Measurements from ENCODE around the gene ELAVL2.

Gene ELAVL2

GRCh38 chr9:23717505-23717904 lies 108.5 kb downstream of the ELAVL2 start:
- no peak for DNase-seq

GRCh38 chr9:23707249-23707648 lies 118.8 kb downstream of the ELAVL2 start:
- no peak for DNase-seq

GRCh38 chr9:23702311-23702922 lies 123.6 kb downstream of the ELAVL2 start:
- DNase-seq: no peak

- DNase-seq: no peak
Observed at GRCh38 chr9:23701291-23701690, 124.7 kb downstream of the ELAVL2 start.

- DNase-seq: no peak
Observed at GRCh38 chr9:23700359-23700758, 125.7 kb downstream of the ELAVL2 start.

GRCh38 chr9:23698161-23698560 lies 127.9 kb downstream of the ELAVL2 start:
- DNase-seq: no peak

- DNase-seq: no peak
Observed at GRCh38 chr9:23695572-23695971, 130.5 kb downstream of the ELAVL2 start.

- no peak for DNase-seq
Observed at GRCh38 chr9:23693374-23693773, 132.7 kb downstream of the ELAVL2 start.

GRCh38 chr9:23686896-23687295 lies 139.1 kb downstream of the ELAVL2 start:
- no peak for DNase-seq

- no peak for DNase-seq
Observed at GRCh38 chr9:23686257-23686656, 139.8 kb downstream of the ELAVL2 start.

GRCh38 chr9:23683611-23684061 lies 142.4 kb downstream of the ELAVL2 start:
- no peak for DNase-seq

- DNase-seq: peak; percentile 13
Observed at GRCh38 chr9:23682891-23683431, 143.1 kb downstream of the ELAVL2 start.

GRCh38 chr9:23682352-23682751 lies 143.7 kb downstream of the ELAVL2 start:
- DNase-seq: no peak

GRCh38 chr9:23677446-23677845 lies 148.6 kb downstream of the ELAVL2 start:
- no peak for DNase-seq

GRCh38 chr9:23674016-23674585 lies 151.9 kb downstream of the ELAVL2 start:
- peak; percentile 38 for DNase-seq

GRCh38 chr9:23672151-23672550 lies 153.9 kb downstream of the ELAVL2 start:
- DNase-seq: no peak

- DNase-seq: peak; percentile 60
Observed at GRCh38 chr9:23669776-23670175, 156.3 kb downstream of the ELAVL2 start.

GRCh38 chr9:23665635-23666034 lies 160.4 kb downstream of the ELAVL2 start:
- no peak for DNase-seq

- DNase-seq: no peak
Observed at GRCh38 chr9:23665051-23665450, 161.0 kb downstream of the ELAVL2 start.

- no peak for DNase-seq
Observed at GRCh38 chr9:23663946-23664345, 162.1 kb downstream of the ELAVL2 start.

- no peak for DNase-seq
Observed at GRCh38 chr9:23663536-23663935, 162.5 kb downstream of the ELAVL2 start.

- no peak for DNase-seq
Observed at GRCh38 chr9:23663125-23663524, 162.9 kb downstream of the ELAVL2 start.

GRCh38 chr9:23662320-23662719 lies 163.7 kb downstream of the ELAVL2 start:
- DNase-seq: no peak

GRCh38 chr9:23659346-23660006 lies 166.6 kb downstream of the ELAVL2 start:
- DNase-seq: no peak

Measured in NCI-H1694 (cell line).